K562 (cell line): ENCODE results near the gene PDCL3.

Source experiments
- CTCF ChIP-seq, 3 experiments: IDR thresholded peaks in 2 of 3; conservative IDR thresholded peaks in 1 of 3; 2 replicates each; pipeline ENCODE4 v1.5.1; 2011 to 2012; ENCODE audit warnings: low read length in 3 of 3, mild to moderate bottlenecking in 3 of 3, control low read depth in 2 of 3, improper control_type of control experiment in 1 of 3, inconsistent platforms in 1 of 3, low read depth in 1 of 3, mixed read lengths in 1 of 3, moderate library complexity in 1 of 3; ENCODE audit not compliant: insufficient read depth in 2 of 3
- HMG20B ChIP-seq: fragments of 250-450 bp; sonication (Bioruptor Pico); IDR thresholded peaks from 2 replicates; pipeline ENCODE4 v1.5.0; 2021; ENCODE audit warnings: mild to moderate bottlenecking
- NFXL1 ChIP-seq: fragments of 450-650 bp; formaldehyde crosslinking; IDR thresholded peaks from 2 replicates; pipeline ENCODE4 v1.4.0; 2021; ENCODE audit warnings: mild to moderate bottlenecking
- SRF ChIP-seq, 2 experiments: fragments of 250-450, 450-650 bp in 1 of 2; sonication (Bioruptor Pico) in 1 of 2; sonication (generic) in 1 of 2; formaldehyde crosslinking; IDR thresholded peaks; 2 replicates each; pipeline versions ENCODE4 v1.5.0 to v1.5.1; 2020 to 2022; ENCODE audit warnings: mild to moderate bottlenecking in 1 of 2, missing genetic modification reagents in 1 of 2
- TAF1 ChIP-seq: IDR thresholded peaks from 2 replicates; pipeline ENCODE4 v1.6.1; 2011; ENCODE audit warnings: mild to moderate bottlenecking, low read length, moderate library complexity; ENCODE audit not compliant: insufficient read depth, control insufficient read depth, severe bottlenecking; ENCODE audit errors: extremely low read depth
- YY1 ChIP-seq, 3 experiments: IDR thresholded peaks; 2 replicates each; pipeline ENCODE4 v1.6.1; 2011; ENCODE audit warnings: low read length in 2 of 3, mild to moderate bottlenecking in 2 of 3, moderate library complexity in 2 of 3, borderline replicate concordance in 1 of 3, control low read depth in 1 of 3, low read depth in 1 of 3; ENCODE audit not compliant: insufficient read depth in 3 of 3, insufficient replicate concordance in 2 of 3, control insufficient read depth in 1 of 3, insufficient read length in 1 of 3; ENCODE audit errors: extremely low read depth in 1 of 3

- TF ChIP-seq SRF (CRISPR knock-in tag; IDR thresholded peaks at IDR 0.05) (no peak), CTCF (IDR thresholded peaks at IDR 0.05 in 2 of 3, conservative IDR thresholded peaks at IDR 0.05 in 1 of 3; ENCODE audit: insufficient read depth in 2 of 3, low read depth in 1 of 3, low read length in 3 of 3) (no peak), HMG20B (no peak), NFXL1 (no peak), TAF1 (no peak), YY1 (IDR thresholded peaks at IDR 0.05; ENCODE audit: borderline replicate concordance in 1 of 3, control insufficient read depth in 1 of 3, extremely low read depth in 1 of 3, insufficient read depth in 3 of 3, insufficient read length in 1 of 3, insufficient replicate concordance in 2 of 3, low read depth in 1 of 3, low read length in 2 of 3) (no peak)
Observed at GRCh38 chr2:100529176-100529575, 33.6 kb upstream of the PDCL3 start.
